Esophagus muscularis mucosa (tissue), 4 donors: ENCODE data around the gene CLEC3A. TPM values are rescaled to one million over a fixed set of nuclear protein-coding genes. Genes with fewer than 3 reads are reported as not detected.
A peak's percentile ranks its signal among the peaks of the same experiment; 100 is the strongest.
"Not testable (repeated sequence)": the region's sequence is repeated elsewhere in the genome, so short reads cannot be mapped to it uniquely, and the experiment has no call there.

ENCODE experiments used
- DNase-seq: peaks from one replicate; pipeline ENCODE4 v3.0.0-alpha.2; 2017; ENCODE audit errors: extremely low spot score
- H3K27ac ChIP-seq, 4 donors: fragments of 200-600 bp; sonication (generic); replicated peaks in 1 of 4; 1 replicate in 3 of 4; 2 replicates in 1 of 4; pipeline ENCODE4 v1.5.1; 2016 to 2019; ENCODE audit warnings: mild to moderate bottlenecking in 1 of 4
- H3K27me3 ChIP-seq, 4 donors: fragments of 200-600 bp; sonication (generic); one replicate each; pipeline versions ENCODE4 v1.5.1 to v1.6.0; 2016 to 2019
- H3K36me3 ChIP-seq, 4 donors: fragments of 200-600 bp; sonication (generic); one replicate each; pipeline ENCODE4 v1.5.1; 2016 to 2019
- H3K4me1 ChIP-seq, 4 donors: fragments of 200-600 bp; sonication (generic); one replicate each; pipeline ENCODE4 v1.5.1; 2016 to 2019
- H3K4me3 ChIP-seq, 4 donors: fragments of 200-600 bp; sonication (generic); 1 replicate in 2 of 4; 2 replicates in 2 of 4; pipeline ENCODE4 v1.5.1; 2016 to 2019; ENCODE audit warnings: mild to moderate bottlenecking in 4 of 4, moderate library complexity in 1 of 4
- H3K9me3 ChIP-seq, 4 donors: fragments of 200-600 bp; sonication (generic); 1 replicate in 3 of 4; 2 replicates in 1 of 4; pipeline ENCODE4 v1.5.1; 2016 to 2019
- EP300 ChIP-seq: sonication (generic); formaldehyde crosslinking; IDR thresholded peaks from one replicate; pipeline ENCODE4 v1.6.1; 2017; ENCODE audit warnings: antibody characterized with exemption
- POLR2A ChIP-seq: fragments of 450-650 bp; IDR thresholded peaks from one replicate; pipeline ENCODE4 v1.6.1; 2017; ENCODE audit warnings: antibody characterized with exemption, moderate library complexity, mild to moderate bottlenecking, low read depth
- POLR2AphosphoS5 ChIP-seq, 2 donors: sonication (generic); formaldehyde crosslinking; IDR thresholded peaks; one replicate each; pipeline ENCODE4 v1.6.1; 2017; ENCODE audit warnings: antibody characterized with exemption in 2 of 2
- WGBS: methylation state at CpG from one replicate; pipeline ENCODE4 v1.1.5; 2018; 5-methylcytosine and 5-hydroxymethylcytosine counted together
- intact Hi-C: fragments of 100-400 bp; cut with DNase I; formaldehyde crosslinking; loops from one replicate; pipeline ENCODE4 v1.15.1; 2023
- total RNA-seq, 4 donors: library from RNA; depleted of rRNA; stranded (reverse); fragments of >200 nt; gene quantifications; one replicate each; pipeline versions ENCODE4 v1.1.0 to v1.2.1, GENCODE V29; 2016
- TF ChIP-seq, protein P1 (sequence below), 3 experiments: fragments of 200-600 bp in 2 of 3; fragments of 450-650 bp in 1 of 3; sonication (generic) in 2 of 3; IDR thresholded peaks; one replicate each; pipeline ENCODE4 v1.5.1; 2017 to 2019; ENCODE audit warnings: antibody characterized with exemption in 3 of 3, mild to moderate bottlenecking in 2 of 3, moderate library complexity in 1 of 3

The CLEC3A gene
- total RNA-seq, 4 donors from 2014 or later, result 0.17 to 0.42 TPM; not detected in 2

DNA sequence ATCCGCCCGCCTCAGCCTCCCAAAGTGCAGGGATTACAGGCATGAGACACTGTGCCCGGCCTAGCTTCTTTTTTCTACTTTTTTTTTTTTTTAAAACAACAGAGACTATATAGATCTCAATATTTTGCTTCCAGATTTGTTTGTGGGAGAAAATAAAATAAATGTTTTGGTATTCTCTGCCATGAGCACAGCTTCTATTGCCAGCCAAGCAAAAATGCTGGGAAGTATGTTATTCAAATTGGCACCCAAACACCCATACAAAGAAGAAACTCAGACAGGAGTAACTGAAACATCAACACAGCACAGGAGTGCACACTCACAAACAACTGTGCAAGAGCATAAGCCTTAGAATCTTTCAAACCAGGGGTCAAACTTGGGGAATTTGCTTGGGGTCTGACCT, 37.2 kb upstream of the CLEC3A start:
- 80% methylated on average over 3 of the region's 3 CpGs for WGBS
- intact Hi-C loops, result no loop called here

DNA sequence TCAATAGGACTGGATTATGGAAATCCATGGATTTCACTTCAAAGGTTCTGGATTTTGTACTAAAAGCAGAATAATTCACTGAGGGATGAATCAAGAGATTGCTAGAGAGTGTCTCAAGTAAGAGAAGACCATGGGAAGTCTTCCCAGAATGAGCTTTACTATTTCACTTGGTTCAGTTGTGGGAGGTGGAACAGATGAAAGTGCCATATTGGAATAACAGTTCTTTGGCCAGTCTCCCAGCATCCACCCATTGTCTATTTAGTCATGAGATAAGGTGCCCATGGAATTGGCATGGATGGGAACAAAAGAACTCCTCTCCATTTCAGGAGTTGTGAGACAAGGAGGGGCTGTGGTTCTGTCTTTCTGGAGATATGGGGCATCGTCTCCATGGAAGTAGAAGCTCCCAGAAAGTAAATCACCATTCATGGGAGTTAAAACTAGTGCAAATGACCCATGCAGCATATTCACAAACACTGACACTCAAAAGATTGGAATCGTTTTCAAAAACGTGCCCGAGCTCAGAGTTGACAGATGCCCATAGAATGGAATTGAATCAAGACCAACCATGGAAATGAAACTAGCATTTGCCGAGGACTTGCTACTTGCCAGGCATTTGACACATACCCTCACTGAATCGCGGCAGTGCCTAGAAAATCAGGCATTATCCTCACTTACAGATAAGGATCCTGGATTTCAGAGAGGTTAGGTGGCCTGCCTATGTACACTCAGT, 36.2 kb upstream of the CLEC3A start:
- intact Hi-C loops, result no loop called here
- no peaks in the 10 kb centered on the region for H3K36me3 ChIP-seq
- peaks cover 0 to 22% (median 7%) of the 10 kb centered on the region in 4 donors for H3K4me1 ChIP-seq
- no peaks in the 10 kb centered on the region for H3K27me3 ChIP-seq
- 89% methylated on average over 7 of the region's 7 CpGs for WGBS
- H3K9me3 ChIP-seq, result no peaks in the 10 kb centered on the region
- H3K4me3 ChIP-seq, result no peak overlapping the region
- H3K27ac ChIP-seq, result no peak overlapping the region
- TF ChIP-seq POLR2A, result no peak
- TF ChIP-seq, protein P1, sequence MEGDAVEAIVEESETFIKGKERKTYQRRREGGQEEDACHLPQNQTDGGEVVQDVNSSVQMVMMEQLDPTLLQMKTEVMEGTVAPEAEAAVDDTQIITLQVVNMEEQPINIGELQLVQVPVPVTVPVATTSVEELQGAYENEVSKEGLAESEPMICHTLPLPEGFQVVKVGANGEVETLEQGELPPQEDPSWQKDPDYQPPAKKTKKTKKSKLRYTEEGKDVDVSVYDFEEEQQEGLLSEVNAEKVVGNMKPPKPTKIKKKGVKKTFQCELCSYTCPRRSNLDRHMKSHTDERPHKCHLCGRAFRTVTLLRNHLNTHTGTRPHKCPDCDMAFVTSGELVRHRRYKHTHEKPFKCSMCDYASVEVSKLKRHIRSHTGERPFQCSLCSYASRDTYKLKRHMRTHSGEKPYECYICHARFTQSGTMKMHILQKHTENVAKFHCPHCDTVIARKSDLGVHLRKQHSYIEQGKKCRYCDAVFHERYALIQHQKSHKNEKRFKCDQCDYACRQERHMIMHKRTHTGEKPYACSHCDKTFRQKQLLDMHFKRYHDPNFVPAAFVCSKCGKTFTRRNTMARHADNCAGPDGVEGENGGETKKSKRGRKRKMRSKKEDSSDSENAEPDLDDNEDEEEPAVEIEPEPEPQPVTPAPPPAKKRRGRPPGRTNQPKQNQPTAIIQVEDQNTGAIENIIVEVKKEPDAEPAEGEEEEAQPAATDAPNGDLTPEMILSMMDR (IDR thresholded peaks at IDR 0.05), result no peak
- TF ChIP-seq POLR2AphosphoS5 (IDR thresholded peaks at IDR 0.05), result no peak
- no peak for TF ChIP-seq EP300
- no peak for DNase-seq

More for the DNA sequence above, 37.2 kb upstream of the CLEC3A start:
- Histone ChIP-seq H3K27ac (no peak overlapping the region), H3K27me3 (no peaks in the 10 kb centered on the region), H3K9me3 (no peaks in the 10 kb centered on the region), H3K4me3 (no peak overlapping the region), H3K36me3 (no peaks in the 10 kb centered on the region), H3K4me1 (peaks cover 0 to 20% (median 7%) of the 10 kb centered on the region in 4 donors)
- TF ChIP-seq, protein P1 (IDR thresholded peaks at IDR 0.05), result no peak
- TF ChIP-seq EP300 (no peak), POLR2A (no peak), POLR2AphosphoS5 (IDR thresholded peaks at IDR 0.05) (no peak)
- DNase-seq, result no peak

DNA sequence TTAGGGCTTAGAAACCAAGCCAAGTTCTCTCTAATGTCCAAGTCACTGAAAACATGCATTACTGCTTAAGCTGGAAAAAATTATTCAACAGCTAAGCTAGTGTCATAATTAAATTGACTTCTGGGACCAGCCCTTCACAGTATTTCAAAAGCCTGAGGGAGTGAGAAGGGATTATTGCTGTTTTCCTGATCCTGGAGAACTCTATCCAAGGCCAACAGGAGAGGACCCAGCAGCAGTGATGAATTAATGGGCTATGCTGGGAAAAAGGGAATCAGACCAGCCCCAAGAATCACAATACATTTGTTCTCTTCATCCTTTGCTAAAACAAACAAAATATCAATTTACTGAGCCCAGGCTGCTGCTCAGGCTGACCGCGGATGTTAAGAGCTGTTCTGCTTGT, 34.5 kb upstream of the CLEC3A start:
- Histone ChIP-seq H3K4me3 (no peak overlapping the region), H3K27ac (peak overlapping the region in 2 of 4 donors; percentile 31 to 68), H3K27me3 (no peaks in the 10 kb centered on the region), H3K9me3 (no peaks in the 10 kb centered on the region), H3K4me1 (peaks cover 0 to 23% (median 10%) of the 10 kb centered on the region in 4 donors), H3K36me3 (no peaks in the 10 kb centered on the region)
- no peak for TF ChIP-seq POLR2AphosphoS5 (IDR thresholded peaks at IDR 0.05)
- DNase-seq, result no peak
- intact Hi-C loops, result no loop called here
- 8% methylated on average over 2 of the region's 2 CpGs for WGBS

DNA sequence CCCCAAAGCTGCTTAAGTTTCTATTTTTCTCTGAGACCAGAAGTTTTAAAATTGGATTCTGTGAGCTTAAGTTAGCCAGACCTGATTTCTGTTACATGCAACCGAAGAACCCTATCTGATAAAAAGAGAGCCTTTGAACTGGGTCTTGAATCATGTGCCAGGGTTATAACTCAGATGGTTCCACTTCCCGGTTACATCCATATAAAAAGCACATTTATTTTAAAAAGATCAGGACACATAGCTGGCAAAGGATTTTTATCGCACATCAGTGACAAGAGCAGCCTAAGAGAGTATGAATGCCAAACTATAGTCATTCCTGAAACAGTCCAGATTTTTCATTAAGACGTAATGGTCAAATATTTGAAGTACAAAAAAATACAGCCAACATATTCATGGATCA, 32.5 kb upstream of the CLEC3A start:
- Histone ChIP-seq H3K27ac (no peak overlapping the region), H3K4me3 (no peak overlapping the region), H3K4me1 (peaks cover 5 to 35% (median 19%) of the 10 kb centered on the region in 4 donors), H3K36me3 (no peaks in the 10 kb centered on the region), H3K27me3 (no peaks in the 10 kb centered on the region), H3K9me3 (no peaks in the 10 kb centered on the region)
- no peak for TF ChIP-seq EP300
- TF ChIP-seq POLR2A, result no peak
- TF ChIP-seq POLR2AphosphoS5 (IDR thresholded peaks at IDR 0.05), result no peak
- TF ChIP-seq, protein P1 (IDR thresholded peaks at IDR 0.05), result no peak
- WGBS, result 50% methylated on average over 4 of the region's 4 CpGs
- intact Hi-C loops, result no loop called here
- no peak for DNase-seq

DNA sequence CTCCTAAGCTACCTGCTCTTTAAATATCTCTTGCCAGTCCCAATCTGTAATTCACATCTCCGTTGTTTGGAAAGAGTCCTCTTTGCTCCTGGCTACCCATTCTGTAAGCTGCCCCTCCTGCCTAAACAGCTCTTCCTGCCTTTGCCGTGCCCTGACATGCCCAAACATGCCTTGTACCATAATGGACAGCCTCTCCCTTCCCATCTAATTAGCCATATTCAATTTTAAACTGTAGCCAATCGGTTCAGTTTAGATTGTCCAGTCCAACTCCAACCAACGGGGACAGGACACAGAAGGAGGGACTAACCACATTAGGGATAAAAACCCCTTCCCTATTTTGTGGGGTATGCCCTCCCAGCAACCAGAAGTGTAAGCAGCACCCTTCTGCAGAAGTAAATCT, 30.6 kb upstream of the CLEC3A start:
- intact Hi-C loops, result no loop called here
- H3K27ac ChIP-seq, result no peak overlapping the region
- H3K4me3 ChIP-seq, result no peak overlapping the region
- H3K4me1 ChIP-seq, result peaks cover 5 to 35% (median 19%) of the 10 kb centered on the region in 4 donors
- no peak for DNase-seq
- TF ChIP-seq POLR2AphosphoS5 (IDR thresholded peaks at IDR 0.05) (no peak), EP300 (no peak), POLR2A (no peak)
- TF ChIP-seq, protein P1 (IDR thresholded peaks at IDR 0.05), result no peak
- H3K27me3 ChIP-seq, result no peaks in the 10 kb centered on the region
- H3K36me3 ChIP-seq, result no peaks in the 10 kb centered on the region
- 85% methylated on average over 4 of the region's 4 CpGs for WGBS
- H3K9me3 ChIP-seq, result peaks cover 0 to 10% (median 4%) of the 10 kb centered on the region in 4 donors

DNA sequence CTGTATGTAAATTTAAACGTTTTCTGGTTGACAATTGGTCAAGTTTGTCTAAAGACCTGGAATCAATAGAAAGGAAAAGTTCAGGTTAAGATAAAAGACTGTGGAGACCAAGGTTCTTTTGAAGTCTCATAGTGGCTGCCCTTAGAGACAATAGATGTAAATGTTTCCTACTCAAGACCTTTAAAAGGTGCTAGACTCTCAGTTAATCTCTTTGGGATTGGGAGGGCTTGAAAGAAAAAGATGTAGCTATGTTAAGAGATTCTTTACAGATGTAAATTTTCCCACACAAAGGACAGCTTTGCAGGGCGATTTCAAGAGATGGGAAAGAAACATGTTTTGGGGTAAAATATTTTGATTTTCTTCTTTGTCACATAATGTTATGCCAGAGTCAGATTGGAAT, 30.0 kb upstream of the CLEC3A start:
- intact Hi-C loops, H3K27me3 ChIP-seq, H3K9me3 ChIP-seq, H3K4me3 ChIP-seq, H3K27ac ChIP-seq, DNase-seq, H3K36me3 ChIP-seq: not testable (repeated sequence)
- H3K4me1 ChIP-seq, result peaks cover 5 to 31% (median 16%) of the 10 kb centered on the region in 4 donors
- 48% methylated on average over 2 of the region's 2 CpGs for WGBS
